ENCODE data around the gene COL23A1. TPM values are rescaled to one million over a fixed set of nuclear protein-coding genes. Genes with fewer than 3 reads are reported as not detected.

COL23A1 gene
- total and polyA plus RNA-seq, 2 of the 8 experiments (the other 6 are each of a cell fraction or from before 2014, with no cell fraction given): 3.1 to 4.7 TPM

GRCh38 chr5:178266581-178266980 lies 323.6 kb downstream of the COL23A1 start (continued):
- TF ChIP-seq EP300 (IDR thresholded peaks at IDR 0.05; ENCODE audit: borderline replicate concordance in 1 of 2, low read depth in 2 of 2, low read length in 2 of 2): no peak
- TF ChIP-seq ATF3 (IDR thresholded peaks at IDR 0.05; ENCODE audit: insufficient read depth, low read depth, low read length): no peak
- no peak for TF ChIP-seq JUND (IDR thresholded peaks at IDR 0.05; ENCODE audit: low read length)
- TF ChIP-seq USF2 (IDR thresholded peaks at IDR 0.05; ENCODE audit: low read length): no peak
- TF ChIP-seq SRF (IDR thresholded peaks at IDR 0.05; ENCODE audit: low read depth, low read length): no peak

All from H1 (cell line).